GM12801 (cell line): ENCODE results near the gene MCHR1.

ENCODE experiments used
- CTCF ChIP-seq: IDR thresholded peaks from one replicate; pipeline ENCODE4 v1.5.1; 2011; ENCODE audit warnings: control low read depth; ENCODE audit not compliant: insufficient read length; ENCODE audit errors: extremely low read depth

MCHR1 gene

GRCh38 chr22:40636380-40637182, 42.7 kb upstream of the MCHR1 start, which contains the start of gene MRTFA:
Gene MRTFA, minus strand, starts transcription at chr22:40636719.
- no peak for TF ChIP-seq CTCF

DNA sequence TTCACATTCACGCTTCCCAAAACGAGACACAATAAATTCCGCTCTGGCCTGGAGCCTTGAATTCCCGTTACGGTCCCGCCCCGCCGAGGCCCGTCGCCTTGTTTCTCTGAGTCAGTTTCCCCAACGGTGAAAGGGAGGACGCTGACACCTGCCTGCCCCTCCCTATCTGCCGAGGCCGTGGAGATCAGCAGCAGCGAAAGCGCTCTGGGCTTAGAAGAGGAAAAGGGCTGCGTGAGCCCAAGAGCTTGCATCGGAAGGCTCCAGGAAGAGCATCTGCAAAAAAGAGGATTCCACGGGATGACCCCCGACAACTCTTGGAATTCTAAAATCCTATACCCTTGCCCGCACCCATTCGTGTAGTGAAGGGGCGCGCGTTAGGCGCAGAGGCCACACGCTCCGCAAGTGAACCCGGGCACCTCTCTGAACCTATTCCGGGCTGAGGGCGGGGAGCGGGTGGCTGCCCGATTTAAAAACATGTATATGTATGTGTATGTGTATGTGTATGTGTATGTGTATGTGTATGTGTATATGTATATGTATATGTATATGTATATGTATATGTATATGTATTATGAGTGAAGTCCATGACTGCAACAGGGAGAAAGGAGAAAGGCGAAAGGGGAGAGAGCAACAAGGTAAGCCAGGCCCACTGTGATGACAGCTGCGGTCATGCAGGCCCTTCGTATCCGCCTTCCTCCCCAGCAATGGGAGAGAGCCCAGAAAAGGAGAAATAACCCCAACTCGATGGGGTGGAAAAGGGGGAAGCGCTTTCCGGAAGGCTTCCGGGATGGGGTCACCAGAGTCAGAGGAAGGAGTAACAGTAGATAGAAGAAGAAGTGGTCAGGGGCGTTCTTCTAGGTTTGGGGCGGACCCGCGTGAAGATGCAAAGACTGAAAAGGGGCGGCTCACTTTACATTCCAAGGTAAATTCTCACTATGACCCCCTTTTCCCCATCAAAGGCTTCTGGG, 41.8 kb upstream of the MCHR1 start:
- TF ChIP-seq CTCF, result no peak

DNA sequence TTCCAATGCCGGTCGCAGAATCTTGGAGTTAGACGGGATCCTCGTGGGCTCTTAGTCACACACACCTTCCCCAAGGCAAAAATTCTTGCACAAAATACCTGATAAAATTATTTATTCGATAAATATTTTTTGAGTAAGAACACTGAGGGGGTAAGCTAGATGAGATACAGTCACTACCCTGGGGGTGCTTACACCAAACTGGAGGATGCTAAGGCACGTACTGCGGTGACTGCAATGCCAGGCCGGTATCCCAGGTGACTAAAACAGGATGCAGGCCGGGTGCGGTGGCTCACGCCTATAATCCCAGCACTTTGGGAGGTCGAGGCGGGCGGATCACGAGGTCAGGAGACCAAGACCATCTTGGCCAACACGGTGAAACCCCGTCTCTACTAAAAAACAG, 41.0 kb upstream of the MCHR1 start:
- no peak for TF ChIP-seq CTCF

DNA sequence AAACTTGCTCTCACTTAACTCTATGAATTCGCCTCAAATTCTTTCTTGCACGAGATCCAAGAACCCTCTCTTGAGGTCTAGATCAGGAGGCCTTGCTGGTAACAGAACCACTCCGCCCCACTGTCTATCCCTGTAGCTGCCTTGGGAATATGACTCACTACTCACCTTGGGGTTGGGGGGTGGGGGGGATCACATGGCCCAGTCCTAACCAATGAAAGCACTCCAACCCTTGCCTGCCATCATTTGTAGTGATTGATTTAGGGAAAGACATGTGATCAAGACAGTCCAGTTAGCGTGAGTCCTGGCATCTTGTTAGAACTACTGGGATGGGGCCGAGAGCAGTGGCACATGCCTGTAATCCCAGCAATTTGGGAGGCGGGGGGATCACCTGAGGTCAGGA, 38.0 kb upstream of the MCHR1 start:
- no peak for TF ChIP-seq CTCF

- no peak for TF ChIP-seq CTCF
Observed at GRCh38 chr22:40642316-40642715, 37.0 kb upstream of the MCHR1 start.

- no peak for TF ChIP-seq CTCF
Observed at GRCh38 chr22:40645579-40646197, 33.6 kb upstream of the MCHR1 start.

GRCh38 chr22:40648386-40648785, 30.9 kb upstream of the MCHR1 start:
- no peak for TF ChIP-seq CTCF
